K562 (cell line): ENCODE measurements around the gene PDCD5. TPM values are rescaled to one million over a fixed set of nuclear protein-coding genes. Genes with fewer than 3 reads are reported as not detected.

Experiments
- ATAC-seq: fragments of 200-7000 bp; cut with Tn5 transposase; 3 replicates; pipeline ENCODE4 v1.9.1; 2020; ENCODE audit warnings: moderate library complexity
- BruUV-seq: library from RNA; stranded (reverse); fragments of 400-500 nt; replicated peaks from 2 replicates; lab custom pipeline; 2021; lab: Mats Ljungman, UMichigan
- CTCF ChIA-PET: fragments of 300-600 bp; formaldehyde crosslinking; extraction: SDS; loops from one replicate; lab custom pipeline; 2021; ENCODE audit warnings: low intra/inter-chr PET ratio; lab: Yijun Ruan, JAX
- POLR2A ChIA-PET: fragments of 300-600, 350-650 bp; sonication (Branson Sonifier 250); formaldehyde crosslinking; extraction: SDS; loops from one replicate; lab custom pipeline; 2021; ENCODE audit warnings: antibody characterized with exemption, inconsistent platforms; lab: Yijun Ruan, JAX
- DNase-seq, 4 experiments: peaks; one replicate each; pipeline versions ENCODE4 v3.0.0 to v3.0.0-alpha.2; 2011 to 2018; ENCODE audit warnings: low spot score in 3 of 4, mixed read lengths in 3 of 4; ENCODE audit errors: extremely low read depth in 1 of 4
- FAIRE-seq: peaks from 2 replicates; lab custom pipeline; 2011; peaks lifted over from hg19 to GRCh38; lab: Jason Lieb, UNC
- H2AFZ ChIP-seq: 2 replicates; pipeline ENCODE4 v1.6.0; 2011; ENCODE audit warnings: low read depth, low read length, control low read depth, inconsistent platforms
- H3K27ac ChIP-seq: fragments of 200-600 bp; 3 replicates; pipeline ENCODE4 v1.8.0; 2011; ENCODE audit warnings: low read depth, mild to moderate bottlenecking, control low read depth, inconsistent platforms, low read length, moderate library complexity, mixed read lengths; ENCODE audit errors: extremely low read depth
- H3K27me3 ChIP-seq, 2 experiments: fragments of 300-600 bp in 1 of 2; 2 replicates in 1 of 2; 3 replicates in 1 of 2; pipeline versions ENCODE4 v1.6.0 to v1.8.0; 2011; ENCODE audit warnings: inconsistent platforms in 2 of 2, low read length in 2 of 2, mild to moderate bottlenecking in 1 of 2, mixed read lengths in 1 of 2, moderate library complexity in 1 of 2; ENCODE audit not compliant: control insufficient read depth in 2 of 2, insufficient read depth in 2 of 2
- H3K36me3 ChIP-seq: fragments of 300-600 bp; 3 replicates; pipeline ENCODE4 v1.8.0; 2011; ENCODE audit warnings: mild to moderate bottlenecking, low read length, inconsistent platforms; ENCODE audit not compliant: control insufficient read depth, insufficient read depth
- H3K4me1 ChIP-seq, 2 experiments: fragments of 200-600 bp in 1 of 2; replicated peaks in 1 of 2; 2 replicates in 1 of 2; 3 replicates in 1 of 2; pipeline versions ENCODE4 v1.5.1 to v1.8.0; 2011; ENCODE audit warnings: inconsistent platforms in 2 of 2, low read length in 2 of 2, mild to moderate bottlenecking in 1 of 2, mixed read lengths in 1 of 2, moderate library complexity in 1 of 2; ENCODE audit not compliant: control insufficient read depth in 2 of 2, insufficient read depth in 2 of 2
- H3K4me2 ChIP-seq: 2 replicates; pipeline ENCODE4 v1.6.1; 2011; ENCODE audit warnings: low read length, control low read depth, inconsistent platforms, mixed read lengths; ENCODE audit not compliant: insufficient read depth
- H3K4me3 ChIP-seq: fragments of 200-600 bp; sonication (generic), shearing (Covaris generic); 2 replicates; pipeline ENCODE4 v1.5.1; 2016; ENCODE audit warnings: control low read depth, inconsistent platforms
- H3K79me2 ChIP-seq: fragments of 200-600 bp; 3 replicates; pipeline ENCODE4 v1.8.0; 2011; ENCODE audit warnings: low read length, inconsistent platforms; ENCODE audit not compliant: control insufficient read depth, insufficient read depth
- H3K9ac ChIP-seq, 2 experiments: 2 replicates each; pipeline versions ENCODE4 v1.6.0 to v1.6.1; 2011; ENCODE audit warnings: low read depth in 2 of 2, low read length in 2 of 2, control low read depth in 1 of 2, inconsistent platforms in 1 of 2, mild to moderate bottlenecking in 1 of 2, mixed read lengths in 1 of 2; ENCODE audit not compliant: insufficient read depth in 1 of 2
- H3K9me1 ChIP-seq: one replicate; pipeline ENCODE4 v1.6.0; 2011; ENCODE audit warnings: inconsistent platforms, mild to moderate bottlenecking, low read length, moderate library complexity; ENCODE audit not compliant: control insufficient read depth, insufficient read depth
- H3K9me3 ChIP-seq: replicated peaks from 2 replicates; pipeline ENCODE4 v1.5.1; 2011; ENCODE audit warnings: low read depth, low read length, inconsistent platforms; ENCODE audit not compliant: control insufficient read depth, insufficient read depth
- H4K20me1 ChIP-seq: replicated peaks from 2 replicates; pipeline ENCODE4 v1.6.1; 2011; ENCODE audit warnings: low read length, inconsistent platforms, mixed read lengths; ENCODE audit not compliant: control insufficient read depth, insufficient read depth
- AFF1 ChIP-seq, 2 experiments: fragments of 450-650 bp; IDR thresholded peaks; 2 replicates each; pipeline ENCODE4 v1.6.1; 2018; ENCODE audit warnings: mild to moderate bottlenecking in 2 of 2, low read depth in 1 of 2; ENCODE audit not compliant: partially characterized antibody in 2 of 2
- CBX8 ChIP-seq: fragments of 200-600 bp; sonication (generic); IDR thresholded peaks from 2 replicates; pipeline ENCODE4 v1.6.1; 2012; ENCODE audit warnings: borderline replicate concordance, mixed run types, low read depth, mild to moderate bottlenecking, moderate library complexity, mixed read lengths, low read length, control low read depth, inconsistent platforms; ENCODE audit not compliant: poor library complexity, severe bottlenecking; ENCODE audit errors: extremely low read depth
- KDM1A ChIP-seq, 2 experiments: fragments of 450-650 bp; IDR thresholded peaks; 2 replicates each; pipeline ENCODE4 v1.6.1; 2016; ENCODE audit warnings: mild to moderate bottlenecking in 2 of 2
- MEF2D ChIP-seq: conservative IDR thresholded peaks from 2 replicates; pipeline ENCODE4 v1.6.1; 2016; ENCODE audit warnings: low read depth, missing genetic modification characterization, missing compliant biosample characterization
- NCOA1 ChIP-seq: fragments of 450-650 bp; IDR thresholded peaks from 2 replicates; pipeline ENCODE4 v1.6.1; 2016; ENCODE audit warnings: low read depth
- SIX5 ChIP-seq, 2 experiments: IDR thresholded peaks; 2 replicates each; pipeline ENCODE4 v1.6.1; 2011; ENCODE audit warnings: low read length in 2 of 2, borderline replicate concordance in 1 of 2, low read depth in 1 of 2, mild to moderate bottlenecking in 1 of 2, moderate library complexity in 1 of 2; ENCODE audit not compliant: insufficient read depth in 1 of 2
- ZNF436 ChIP-seq: fragments of 250-450, 450-650 bp; sonication (Bioruptor Pico); formaldehyde crosslinking; IDR thresholded peaks from 2 replicates; pipeline ENCODE4 v1.7.0; 2020; ENCODE audit warnings: mild to moderate bottlenecking
- ZNF699 ChIP-seq: fragments of 250-450 bp; sonication (Bioruptor Pico); IDR thresholded peaks from 2 replicates; pipeline ENCODE4 v1.8.0; 2021; ENCODE audit warnings: mild to moderate bottlenecking, moderate library complexity; ENCODE audit not compliant: insufficient replicate concordance
- WGBS: fragments of 100-300 bp; shearing (Covaris generic); methylation state at CpG from one replicate; pipeline ENCODE4 v1.1.6; 2016; ENCODE audit warnings: low coverage, mixed read lengths; ENCODE audit not compliant: insufficient coverage; ENCODE audit errors: missing lambda C conversion rate; 5-methylcytosine and 5-hydroxymethylcytosine counted together
- in situ Hi-C: fragments of 300-500 bp; cut with MboI; formaldehyde crosslinking; loops from 4 replicates; pipeline ENCODE4 v1.15.0; 2018; ENCODE audit warnings: inconsistent platforms, mixed read lengths
- intact Hi-C: fragments of 100-400 bp; cut with micrococcal nuclease; formaldehyde crosslinking; loops from 2 replicates; pipeline ENCODE4 v1.14.2; 2022
- polyA plus RNA-seq, 8 experiments: library from polyadenylated mRNA; depleted of rRNA in 4 of 8; stranded (reverse) in 5 of 8; unstranded in 3 of 8; fragments of >200 nt; fragmentation: Nextera tagmentation in 2 of 8; fragmentation: Illumina TruSeq in 1 of 8; extraction: Ambion mirVana in 2 of 8; extraction: Trizol in 1 of 8; gene quantifications; 2 replicates each; pipeline versions ENCODE4 v1.2.1 to v1.2.3, GENCODE V29; 2011 to 2014; ENCODE audit warnings: inconsistent platforms in 1 of 8, missing spikeins in 1 of 8
- total RNA-seq, 7 experiments: library from RNA; depleted of rRNA in 6 of 7; stranded (reverse); fragments of >200 nt in 6 of 7; fragmentation: Illumina TruSeq in 2 of 7; extraction: Trizol in 2 of 7; gene quantifications; 2 replicates each; pipeline versions ENCODE4 v1.2.1 to v1.2.3, GENCODE V29; 2011 to 2021; ENCODE audit warnings: low replicate concordance in 1 of 7
- TF ChIP-seq, protein P1 (sequence below): fragments of 450-650 bp; IDR thresholded peaks from 2 replicates; pipeline ENCODE4 v1.6.1; 2018; ENCODE audit not compliant: partially characterized antibody

PDCD5 gene
- total and polyA plus RNA-seq, 9 of the 15 experiments (the other 6 are each of a cell fraction or from before 2014, with no cell fraction given): 122 to 322 (median 269) TPM

DNA sequence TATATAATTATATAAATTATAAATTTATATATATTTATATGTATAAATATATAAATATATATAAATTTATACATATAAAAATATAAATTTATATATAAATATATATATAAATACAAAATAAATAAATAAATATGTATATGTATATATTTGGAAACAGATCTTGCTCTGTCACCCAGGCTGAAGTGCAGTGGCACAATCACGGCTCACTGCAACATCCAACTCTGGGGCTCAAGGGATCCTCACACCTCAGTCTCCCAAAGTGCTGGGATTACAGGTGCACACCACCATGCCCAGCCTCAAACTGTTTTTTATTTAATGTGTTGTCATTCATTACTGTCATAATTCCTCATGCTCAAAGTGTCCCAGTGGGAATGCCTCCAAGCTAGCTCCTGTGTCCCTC, 25.2 kb upstream of the PDCD5 start:
- Histone ChIP-seq H3K9me3 (no peaks in the 10 kb centered on the region), H2AFZ (no peak overlapping the region), H3K4me2 (no peak overlapping the region), H3K79me2 (no peaks in the 10 kb centered on the region), H3K9me1 (no peaks in the 10 kb centered on the region), H3K4me1 (no peaks in the 10 kb centered on the region), H3K36me3 (no peaks in the 10 kb centered on the region), H3K4me3 (no peak overlapping the region), H3K27me3 (peaks cover 11 to 17% of the 10 kb centered on the region in 2 experiments; a peak in 3 of 5 replicates), H3K9ac (no peak overlapping the region), H3K27ac (no peak overlapping the region), H4K20me1 (no peaks in the 10 kb centered on the region)
- WGBS: 33% methylated on average over 1 of the region's 1 CpG
- no peak for DNase-seq
- POLR2A ChIA-PET: no interaction called here
- intact Hi-C loops (no loop called here), in situ Hi-C loops (no loop called here)
- CTCF ChIA-PET: no interaction called here
- BruUV-seq: no TSS peak
- no peak for ATAC-seq
- peak; percentile 61 for FAIRE-seq
- TF ChIP-seq AFF1 (IDR thresholded peaks at IDR 0.05; ENCODE audit: low read depth in 1 of 2, partially characterized antibody in 2 of 2) (no peak), CBX8 (no peak), KDM1A (IDR thresholded peaks at IDR 0.05) (no peak), MEF2D (tag) (no peak), SIX5 (IDR thresholded peaks at IDR 0.05; ENCODE audit: borderline replicate concordance in 1 of 2, insufficient read depth in 1 of 2, low read depth in 1 of 2, low read length in 2 of 2) (no peak), ZNF699 (CRISPR knock-in tag) (no peak), ZNF436 (CRISPR knock-in tag) (no peak), NCOA1 (no peak)
- TF ChIP-seq, protein P1, sequence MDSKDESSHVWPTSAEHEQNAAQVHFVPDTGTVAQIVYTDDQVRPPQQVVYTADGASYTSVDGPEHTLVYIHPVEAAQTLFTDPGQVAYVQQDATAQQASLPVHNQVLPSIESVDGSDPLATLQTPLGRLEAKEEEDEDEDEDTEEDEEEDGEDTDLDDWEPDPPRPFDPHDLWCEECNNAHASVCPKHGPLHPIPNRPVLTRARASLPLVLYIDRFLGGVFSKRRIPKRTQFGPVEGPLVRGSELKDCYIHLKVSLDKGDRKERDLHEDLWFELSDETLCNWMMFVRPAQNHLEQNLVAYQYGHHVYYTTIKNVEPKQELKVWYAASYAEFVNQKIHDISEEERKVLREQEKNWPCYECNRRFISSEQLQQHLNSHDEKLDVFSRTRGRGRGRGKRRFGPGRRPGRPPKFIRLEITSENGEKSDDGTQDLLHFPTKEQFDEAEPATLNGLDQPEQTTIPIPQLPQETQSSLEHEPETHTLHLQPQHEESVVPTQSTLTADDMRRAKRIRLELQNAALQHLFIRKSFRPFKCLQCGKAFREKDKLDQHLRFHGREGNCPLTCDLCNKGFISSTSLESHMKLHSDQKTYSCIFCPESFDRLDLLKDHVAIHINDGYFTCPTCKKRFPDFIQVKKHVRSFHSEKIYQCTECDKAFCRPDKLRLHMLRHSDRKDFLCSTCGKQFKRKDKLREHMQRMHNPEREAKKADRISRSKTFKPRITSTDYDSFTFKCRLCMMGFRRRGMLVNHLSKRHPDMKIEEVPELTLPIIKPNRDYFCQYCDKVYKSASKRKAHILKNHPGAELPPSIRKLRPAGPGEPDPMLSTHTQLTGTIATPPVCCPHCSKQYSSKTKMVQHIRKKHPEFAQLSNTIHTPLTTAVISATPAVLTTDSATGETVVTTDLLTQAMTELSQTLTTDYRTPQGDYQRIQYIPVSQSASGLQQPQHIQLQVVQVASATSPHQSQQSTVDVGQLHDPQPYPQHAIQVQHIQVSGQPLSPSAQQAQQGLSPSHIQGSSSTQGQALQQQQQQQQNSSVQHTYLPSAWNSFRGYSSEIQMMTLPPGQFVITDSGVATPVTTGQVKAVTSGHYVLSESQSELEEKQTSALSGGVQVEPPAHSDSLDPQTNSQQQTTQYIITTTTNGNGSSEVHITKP: no peak
